Body of pancreas (tissue), 4 donors: Measurements from ENCODE around the gene NDUFV1. TPM values are rescaled to one million over a fixed set of nuclear protein-coding genes. Genes with fewer than 3 reads are reported as not detected.

Experiments used
- ATAC-seq: fragments of 150-250 bp; one replicate; pipeline ENCODE4 v1.9.1; 2016
- DNase-seq, 4 donors: peaks; one replicate each; pipeline ENCODE4 v3.0.0-alpha.2; 2019
- H3K27ac ChIP-seq, 4 donors: fragments of 200-600 bp; sonication (generic); 1 replicate in 3 of 4; 2 replicates in 1 of 4; pipeline versions ENCODE4 v1.5.1 to v1.6.1; 2016 to 2019; ENCODE audit warnings: mild to moderate bottlenecking in 1 of 4, mixed read lengths in 1 of 4, moderate library complexity in 1 of 4
- H3K27me3 ChIP-seq, 2 donors: fragments of 200-600 bp; sonication (generic); one replicate each; pipeline ENCODE4 v1.6.0; 2016; ENCODE audit warnings: mild to moderate bottlenecking in 1 of 2
- H3K36me3 ChIP-seq, 2 donors: fragments of 200-600 bp; sonication (generic); replicated peaks in 1 of 2; 2 replicates each; pipeline ENCODE4 v1.5.1; 2016; ENCODE audit warnings: low read depth in 2 of 2; ENCODE audit not compliant: insufficient read depth in 1 of 2
- H3K4me1 ChIP-seq: fragments of 200-600 bp; sonication (generic); one replicate; pipeline ENCODE4 v1.6.0; 2016
- H3K4me3 ChIP-seq, 2 donors: fragments of 200-600 bp; sonication (generic); 1 replicate in 1 of 2; 2 replicates in 1 of 2; pipeline ENCODE4 v1.5.1; 2016 to 2019
- H3K9me3 ChIP-seq, 3 donors: fragments of 200-600 bp; sonication (generic); 1 replicate in 2 of 3; 2 replicates in 1 of 3; pipeline ENCODE4 v1.5.1; 2016
- CTCF ChIP-seq, 7 experiments: fragments of 450-650 bp in 4 of 7; fragments of 200-600 bp in 3 of 7; sonication (generic) in 3 of 7; IDR thresholded peaks; one replicate each; pipeline ENCODE4 v1.5.1; 2016 to 2019; ENCODE audit warnings: antibody characterized with exemption in 7 of 7
- POLR2A ChIP-seq, 3 donors: fragments of 450-650 bp; IDR thresholded peaks; one replicate each; pipeline ENCODE4 v1.6.1; 2016; ENCODE audit warnings: antibody characterized with exemption in 3 of 3, mild to moderate bottlenecking in 2 of 3
- WGBS, 2 donors: methylation state at CpG; one replicate each; pipeline ENCODE4 v1.1.5; 2017; 5-methylcytosine and 5-hydroxymethylcytosine counted together
- intact Hi-C: fragments of 100-400 bp; cut with DNase I; formaldehyde crosslinking; loops from one replicate; pipeline ENCODE4 v1.15.1; 2023
- total RNA-seq, 2 donors: library from RNA; depleted of rRNA; stranded (reverse); fragments of >200 nt; gene quantifications; one replicate each; pipeline ENCODE4 v1.1.0, GENCODE V29; 2016

Gene NDUFV1
- total RNA-seq, 2 donors from 2014 or later: 209 to 264 TPM

GRCh38 chr11:67630228-67630942, 23.6 kb downstream of the NDUFV1 start:
- DNase-seq (peak; percentile 99 to 100 (median 100)), ATAC-seq (peak; percentile 82)
- Histone ChIP-seq H3K27ac (peak overlapping the region; percentile 91 to 97 (median 94)), H3K4me1 (peaks cover 42% of the 10 kb centered on the region), H3K4me3 (peak overlapping the region in 1 of 2 donors; percentile 36), H3K36me3 (no peaks in the 10 kb centered on the region), H3K9me3 (no peaks in the 10 kb centered on the region), H3K27me3 (no peaks in the 10 kb centered on the region)
- WGBS, 2 donors: 0 to 1% methylated on average over 17 to 59 of the region's 70 CpGs
- TF ChIP-seq CTCF (IDR thresholded peaks at IDR 0.05) (peak; percentile 47 to 75 (median 56)), POLR2A (IDR thresholded peaks at IDR 0.05) (peak; percentile 69 to 81 (median 79))
- intact Hi-C loops: no loop called here

- TF ChIP-seq CTCF (IDR thresholded peaks at IDR 0.05) (no peak), POLR2A (IDR thresholded peaks at IDR 0.05) (no peak)
- Histone ChIP-seq H3K27me3 (no peaks in the 10 kb centered on the region), H3K9me3 (no peaks in the 10 kb centered on the region), H3K4me3 (peak overlapping the region in 1 of 2 donors; percentile 36), H3K4me1 (peaks cover 42% of the 10 kb centered on the region), H3K36me3 (no peaks in the 10 kb centered on the region), H3K27ac (peak overlapping the region; percentile 91 to 97 (median 94))
- no peak for DNase-seq
- intact Hi-C loops: no loop called here
- WGBS, 2 donors: 44 to 53% methylated on average over 11 to 16 of the region's 16 CpGs
- no peak for ATAC-seq
These were observed 24.2 kb downstream of the NDUFV1 start for GRCh38 chr11:67630943-67631331.

- Histone ChIP-seq H3K36me3 (no peaks in the 10 kb centered on the region), H3K27ac (peak overlapping the region; percentile 74 to 95 (median 92)), H3K4me3 (no peak overlapping the region), H3K4me1 (peaks cover 42% of the 10 kb centered on the region), H3K9me3 (no peaks in the 10 kb centered on the region), H3K27me3 (no peaks in the 10 kb centered on the region)
- TF ChIP-seq POLR2A (IDR thresholded peaks at IDR 0.05) (no peak), CTCF (IDR thresholded peaks at IDR 0.05) (no peak)
- WGBS, 2 donors: 62 to 76% methylated on average over 5 to 7 of the region's 7 CpGs
- intact Hi-C loops: no loop called here
- DNase-seq: no peak
- no peak for ATAC-seq
These were observed 24.7 kb downstream of the NDUFV1 start for GRCh38 chr11:67631411-67631810.

- H3K27ac ChIP-seq: peak overlapping the region; percentile 46 to 93 (median 82)
- H3K9me3 ChIP-seq: no peaks in the 10 kb centered on the region
- H3K36me3 ChIP-seq: no peaks in the 10 kb centered on the region
- no peak for ATAC-seq
- intact Hi-C loops: no loop called here
- TF ChIP-seq CTCF (IDR thresholded peaks at IDR 0.05): no peak
- WGBS, 2 donors: 85 to 95% methylated on average over 2 of the region's 2 CpGs
- peaks cover 42% of the 10 kb centered on the region for H3K4me1 ChIP-seq
- H3K4me3 ChIP-seq: no peak overlapping the region
- H3K27me3 ChIP-seq: no peaks in the 10 kb centered on the region
- DNase-seq: no peak
These were observed 25.1 kb downstream of the NDUFV1 start for GRCh38 chr11:67631853-67632174.
